Measurements from ENCODE around the gene ACVR2B. TPM values are rescaled to one million over a fixed set of nuclear protein-coding genes. Genes with fewer than 3 reads are reported as not detected.
"Not testable (repeated sequence)": the region's sequence is repeated elsewhere in the genome, so short reads cannot be mapped to it uniquely, and the experiment has no call there.

ACVR2B gene
- 3.3 and 4.2 TPM in 2 replicates for total RNA-seq

DNA sequence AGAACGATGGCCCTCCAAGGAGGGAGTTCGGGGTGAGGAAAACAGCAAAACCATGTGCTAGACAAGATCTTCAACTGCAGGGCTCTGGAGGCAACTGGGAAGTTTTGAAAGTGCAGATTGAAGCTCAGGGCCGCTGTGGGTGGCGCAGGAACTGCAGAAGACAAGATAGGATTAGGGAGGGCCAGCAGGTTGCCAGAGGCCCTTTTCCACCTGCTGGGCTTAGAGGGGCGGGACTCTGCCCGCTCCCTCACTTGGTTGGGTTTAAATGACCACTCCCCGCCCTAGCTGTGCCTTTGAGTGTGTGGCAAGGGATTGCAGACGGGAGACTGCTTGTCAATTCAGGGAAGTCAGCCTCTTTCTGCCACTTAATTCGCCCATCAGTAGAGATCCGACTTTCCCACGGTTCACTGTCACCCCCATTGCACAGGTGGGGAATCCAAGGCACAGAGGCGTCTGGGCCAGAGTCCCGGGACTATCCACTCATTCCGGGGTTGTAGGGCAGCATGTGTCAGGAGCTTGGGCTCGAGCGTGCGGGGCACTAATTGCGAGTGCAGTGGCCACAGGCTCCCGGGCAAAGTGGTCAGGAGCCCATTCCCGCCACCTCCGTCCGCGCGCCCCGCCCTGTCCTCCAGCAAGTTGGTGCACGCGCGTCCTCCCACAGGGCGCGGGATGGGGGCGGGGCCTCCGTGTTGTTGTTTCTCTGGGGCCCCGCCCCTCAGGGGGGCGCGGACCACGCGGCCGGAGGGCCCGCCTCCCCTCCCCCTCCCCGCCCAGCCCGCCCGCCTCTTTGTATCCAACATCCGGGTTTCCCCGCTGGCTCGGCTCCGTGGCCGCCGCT, at the start of gene ACVR2B:
TSS of gene ACVR2B (plus strand) at position 816 of the 838 bp plus-strand sequence. CDS start 433 bp downstream, outside the sequence.
- DNase-seq (ENCODE audit: low read depth, low spot score) = peak; percentile 33

GRCh38 chr3:38404286-38404685, 49.4 kb upstream of the ACVR2B start:
- no peak for DNase-seq (ENCODE audit: low read depth, low spot score)

DNA sequence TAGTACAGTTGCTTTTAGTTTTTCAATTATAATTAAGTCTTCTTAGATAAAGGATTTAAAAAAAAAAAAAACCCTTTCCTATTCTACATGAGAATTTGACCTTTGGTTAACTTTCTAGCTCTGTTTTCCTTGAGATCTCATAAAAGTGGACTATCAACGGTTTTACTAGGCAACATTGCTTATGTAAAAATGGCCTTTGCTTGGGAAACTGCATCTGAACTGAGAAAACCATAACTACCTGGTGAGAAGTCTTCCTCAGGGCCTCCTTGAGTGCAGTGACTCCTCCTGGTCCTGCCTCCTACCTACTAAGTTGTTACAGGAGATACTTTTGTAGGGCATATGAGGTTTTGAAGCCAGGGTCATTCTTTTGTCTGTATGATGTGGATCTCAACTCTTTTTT, 42.1 kb upstream of the ACVR2B start:
- DNase-seq (ENCODE audit: low read depth, low spot score) = no peak

DNA sequence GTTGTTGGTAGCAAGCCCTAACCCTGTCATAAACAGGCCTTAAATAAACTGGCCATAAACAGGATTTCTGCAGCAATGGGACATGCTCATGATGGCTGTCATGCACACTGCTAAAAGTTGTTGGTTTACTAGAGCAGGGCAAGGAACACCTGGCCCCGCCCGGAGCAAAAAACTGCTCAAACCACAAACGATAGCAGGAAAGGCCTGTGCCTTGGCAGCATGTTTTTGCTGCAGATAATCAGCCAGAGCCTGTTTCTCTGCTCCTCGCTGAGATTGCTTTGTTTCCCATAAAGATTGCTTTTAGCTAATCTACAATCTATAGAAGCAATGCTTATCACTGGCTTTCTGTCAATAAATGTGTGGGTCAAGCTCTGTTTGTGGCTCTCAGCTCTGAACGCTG, 32.9 kb upstream of the ACVR2B start:
- not testable (repeated sequence) for DNase-seq (ENCODE audit: low read depth, low spot score)

DNA sequence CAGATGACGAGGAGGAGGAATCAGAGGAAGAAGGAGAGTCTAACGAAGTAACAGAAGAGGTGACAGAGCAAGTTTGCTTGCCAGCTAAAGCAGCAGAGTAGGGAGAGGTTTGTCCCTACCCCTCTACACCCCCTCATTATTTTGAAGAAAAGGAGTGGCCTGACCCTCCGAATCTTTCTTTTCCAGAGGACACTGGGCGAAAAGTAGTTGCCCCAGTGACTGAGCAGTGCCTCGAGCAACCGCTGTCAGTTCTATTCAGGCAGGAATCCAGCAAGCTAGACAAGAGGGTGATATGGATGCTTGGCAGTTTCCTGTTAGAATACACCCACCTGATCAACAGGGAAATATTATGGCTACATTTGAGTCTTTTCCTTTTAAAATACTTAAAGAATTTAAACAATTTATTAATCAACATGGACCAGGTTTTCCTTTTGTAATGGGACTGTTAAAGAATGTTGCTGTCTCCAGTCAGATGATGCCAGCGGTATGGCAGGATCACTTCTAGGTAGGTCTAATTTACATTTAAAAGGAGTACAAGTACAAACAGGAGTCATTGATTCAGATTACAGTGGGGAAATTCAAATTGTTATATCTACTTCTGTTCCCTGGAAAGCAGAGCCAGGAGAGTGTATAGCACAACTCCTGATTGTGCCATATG, 31.9 kb upstream of the ACVR2B start:
- DNase-seq (ENCODE audit: low read depth, low spot score) = no peak

GRCh38 chr3:38426798-38427426, 26.8 kb upstream of the ACVR2B start:
- not testable (repeated sequence) for DNase-seq (ENCODE audit: low read depth, low spot score)

- DNase-seq (ENCODE audit: low read depth, low spot score) = not testable (repeated sequence)
Observed at GRCh38 chr3:38432871-38433658, 20.6 kb upstream of the ACVR2B start.

DNA sequence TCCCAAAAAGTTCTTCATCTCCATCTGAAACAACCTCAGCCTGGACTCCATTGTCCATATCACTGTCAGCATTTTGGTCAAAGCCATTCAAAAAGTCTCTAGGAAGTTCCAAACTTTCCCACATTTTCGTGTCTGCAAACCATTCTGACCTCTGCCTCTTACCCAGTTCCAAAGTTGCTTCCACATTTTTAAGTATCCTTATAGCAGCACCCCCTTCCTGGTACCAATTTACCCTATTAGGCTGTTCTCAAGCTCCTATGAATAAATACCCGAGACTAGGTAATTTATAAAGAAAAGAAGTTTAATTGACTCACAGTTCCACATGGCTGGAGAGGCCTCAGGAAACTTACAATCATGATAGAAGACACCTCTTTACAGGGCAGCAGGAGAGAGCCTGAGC, 20.0 kb upstream of the ACVR2B start:
- DNase-seq (ENCODE audit: low read depth, low spot score) = not testable (repeated sequence)

DNA sequence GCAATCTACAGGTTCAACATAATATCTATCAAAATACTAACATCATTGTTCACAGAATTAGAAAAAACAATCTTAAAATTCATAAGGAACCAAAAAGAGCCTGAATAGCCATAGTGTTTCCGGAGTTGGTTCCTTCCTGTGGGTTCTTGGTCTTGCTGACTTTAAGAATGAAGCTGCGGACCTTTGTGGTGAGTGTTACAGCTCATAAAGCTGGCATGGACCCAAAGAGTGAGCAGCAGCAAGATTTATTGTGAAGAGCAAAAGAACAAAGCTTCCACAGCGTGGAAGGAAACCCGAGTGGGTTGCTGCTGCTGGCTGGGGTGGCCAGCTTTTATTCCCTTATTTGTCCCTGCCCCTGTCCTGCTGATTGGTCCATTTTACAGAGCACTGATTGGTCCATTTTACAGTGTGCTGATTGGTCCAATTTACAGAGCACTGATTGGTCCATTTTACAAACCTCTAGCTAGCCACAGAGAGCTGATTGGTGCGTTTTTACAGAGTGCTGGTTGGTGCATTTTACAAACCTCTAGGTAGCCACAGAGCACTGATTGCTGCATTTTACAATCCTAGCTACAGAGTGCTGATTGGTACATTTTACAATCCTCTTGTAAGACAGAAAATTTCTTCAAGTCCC, 15.1 kb upstream of the ACVR2B start:
- DNase-seq (ENCODE audit: low read depth, low spot score) = peak; percentile 30

DNA sequence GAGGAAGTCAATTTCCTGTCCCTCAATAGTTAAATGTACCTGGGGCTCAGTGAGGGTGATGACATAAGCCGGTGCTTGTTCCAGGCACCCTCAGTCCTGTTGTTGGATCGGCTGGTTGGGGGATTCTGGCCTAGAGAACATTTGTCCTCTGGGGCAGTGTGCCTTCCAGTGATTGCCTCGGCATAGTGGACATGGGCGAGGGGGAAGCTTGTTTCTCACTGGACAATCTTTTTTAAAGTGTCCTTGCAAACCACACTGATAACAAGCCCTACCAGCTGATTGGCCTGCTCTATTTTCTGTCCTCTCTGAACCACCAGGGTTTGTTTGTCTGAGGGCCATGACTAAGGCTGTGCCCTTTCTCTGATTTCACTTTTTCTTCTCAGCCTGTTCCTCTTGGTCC, 10.5 kb upstream of the ACVR2B start:
- DNase-seq (ENCODE audit: low read depth, low spot score) = not testable (repeated sequence)

DNA sequence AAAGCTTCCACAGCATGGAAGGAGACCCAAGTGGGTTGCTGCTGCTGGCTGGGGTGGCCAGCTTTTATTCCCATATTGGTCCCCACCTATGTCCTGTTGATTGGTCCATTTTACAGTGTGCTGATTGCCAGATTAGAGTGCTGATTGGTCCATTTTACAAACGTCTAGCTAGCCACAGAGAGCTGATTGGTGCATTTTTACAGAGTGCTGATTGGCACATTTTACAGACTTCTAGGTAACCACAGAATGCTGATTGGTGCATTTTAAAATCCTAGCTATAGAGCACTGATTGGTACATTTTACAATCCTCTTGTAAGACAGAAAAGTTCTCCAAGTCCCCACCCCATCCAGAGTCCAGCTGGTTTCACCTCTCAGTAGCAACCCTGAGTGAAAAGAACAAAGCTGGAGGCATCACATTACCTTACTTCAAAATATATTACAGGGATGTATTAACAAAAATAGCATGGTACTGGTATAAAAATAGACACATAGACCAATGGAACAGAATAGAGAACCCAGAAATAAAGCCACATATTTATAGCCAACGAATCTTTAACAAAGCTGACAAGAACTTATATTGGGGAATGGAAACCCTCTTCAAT, 7.5 kb upstream of the ACVR2B start:
- DNase-seq (ENCODE audit: low read depth, low spot score) = no peak

- no peak for DNase-seq (ENCODE audit: low read depth, low spot score)
Observed at GRCh38 chr3:38446812-38447211, 6.9 kb upstream of the ACVR2B start.

DNA sequence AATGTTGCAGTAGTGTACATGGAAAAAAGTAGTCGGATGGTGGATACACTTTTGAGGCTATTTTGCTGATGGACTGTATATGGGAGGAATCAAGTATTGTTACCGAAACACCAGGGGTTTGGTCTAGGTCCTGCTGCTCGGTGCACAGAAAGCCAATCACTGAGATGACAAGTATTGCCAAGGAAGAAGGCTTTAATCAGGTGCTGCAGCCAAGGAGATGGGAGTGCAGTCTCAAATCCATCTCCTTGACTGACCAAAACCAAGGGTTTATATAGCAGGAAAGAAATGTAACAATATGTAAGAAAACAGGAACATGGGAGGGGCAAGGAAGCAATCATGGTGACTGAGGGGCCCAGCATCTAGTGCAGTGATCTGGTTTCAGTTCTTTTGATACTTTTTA, 2.8 kb upstream of the ACVR2B start:
- no peak for DNase-seq (ENCODE audit: low read depth, low spot score)

DNA sequence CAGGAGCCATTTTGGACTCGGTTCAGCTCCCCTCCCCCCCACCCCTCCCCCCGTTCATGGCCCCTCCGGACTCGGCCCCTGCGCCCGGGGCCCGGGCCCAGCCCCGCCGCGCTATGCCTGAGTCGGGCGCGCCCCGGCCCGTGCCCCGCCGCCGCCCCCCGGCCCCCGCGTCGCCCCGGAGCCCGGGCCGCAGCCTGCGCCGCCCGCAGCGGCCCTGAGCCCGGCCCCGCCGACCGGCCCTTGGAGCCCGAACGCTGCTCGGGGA, 155 bp downstream of the ACVR2B start:
- no peak for DNase-seq (ENCODE audit: low read depth, low spot score)

DNA sequence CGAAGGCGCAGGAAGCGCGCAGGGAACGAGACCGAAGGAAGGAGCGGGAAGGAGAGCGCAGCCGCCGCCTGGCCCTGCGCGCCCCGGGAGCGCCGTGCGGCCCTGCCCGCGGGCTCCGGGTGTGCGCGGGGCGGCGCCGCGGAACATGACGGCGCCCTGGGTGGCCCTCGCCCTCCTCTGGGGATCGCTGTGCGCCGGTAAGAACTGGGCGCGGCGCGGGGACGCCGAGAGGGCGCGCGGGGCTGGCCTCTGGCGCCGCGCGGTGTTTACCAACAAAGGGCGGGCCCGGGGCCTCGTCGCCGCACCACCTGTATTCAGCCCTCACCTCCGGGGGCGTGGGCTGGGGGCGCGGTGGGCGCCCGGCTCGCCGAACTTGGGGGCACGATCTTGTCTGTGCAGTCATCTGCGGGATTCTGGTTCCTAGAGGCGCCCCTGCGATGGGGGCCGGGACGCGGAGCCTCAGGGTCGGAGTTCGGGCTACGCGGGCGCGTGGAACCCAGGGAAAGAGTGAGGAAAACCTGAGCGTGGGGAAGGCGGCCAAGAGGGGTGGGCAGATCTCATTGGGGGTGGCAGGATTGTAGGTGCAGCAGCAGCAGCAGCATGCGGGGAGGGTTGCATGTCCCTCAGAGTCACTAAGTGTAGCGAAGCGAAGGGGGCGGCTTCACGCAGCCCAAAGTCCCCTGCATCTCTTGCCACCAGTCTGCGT, 641 bp downstream of the ACVR2B start:
- DNase-seq (ENCODE audit: low read depth, low spot score) = no peak

GRCh38 chr3:38454884-38455638, 1.4 kb downstream of the ACVR2B start:
- DNase-seq (ENCODE audit: low read depth, low spot score) = no peak

- no peak for DNase-seq (ENCODE audit: low read depth, low spot score)
Observed at GRCh38 chr3:38455639-38456430, 2.1 kb downstream of the ACVR2B start.

DNA sequence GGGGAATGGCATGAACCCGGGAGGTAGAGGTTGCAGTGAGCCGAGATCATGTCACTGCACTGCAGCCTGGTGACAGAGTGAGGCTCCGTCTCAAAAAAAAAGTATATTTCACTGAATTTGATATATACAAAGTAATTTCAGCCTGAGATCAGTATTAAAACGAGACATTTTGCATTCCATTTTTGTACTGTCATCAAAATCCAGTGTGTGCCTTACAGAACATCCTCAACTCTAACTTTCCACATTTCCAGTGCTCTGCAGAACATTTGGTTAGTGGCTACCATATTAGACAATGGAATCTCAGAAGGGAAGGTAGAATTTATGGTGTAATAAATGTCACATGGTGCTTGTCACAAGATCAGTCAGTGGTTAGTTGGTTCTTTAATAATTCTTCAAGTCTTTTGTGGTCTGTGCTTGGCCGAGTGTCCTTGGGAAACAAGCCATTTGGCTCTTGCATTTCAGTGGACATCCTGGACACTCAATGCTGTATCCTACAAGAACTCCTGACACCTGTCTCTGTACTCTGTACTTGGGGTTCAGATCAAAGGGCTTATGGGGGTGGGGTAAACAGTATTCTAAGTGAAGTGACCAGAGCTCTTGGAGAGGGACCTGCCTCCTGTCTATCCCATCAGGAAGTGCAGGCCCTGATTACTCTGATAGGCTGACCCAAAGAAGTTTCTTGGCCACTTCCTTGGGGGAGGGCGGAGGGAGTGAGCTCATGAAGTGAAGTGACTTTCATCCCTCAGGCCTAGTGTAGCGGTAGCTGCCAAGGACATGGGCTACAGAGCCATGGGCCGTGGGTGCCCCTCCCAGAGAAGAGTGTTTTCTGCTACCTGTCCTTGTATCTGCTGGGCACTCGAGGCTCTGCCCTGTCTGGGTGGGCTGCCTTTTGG, 3.7 kb downstream of the ACVR2B start:
- DNase-seq (ENCODE audit: low read depth, low spot score) = no peak
